Measurements from ENCODE around the gene KRTAP4-7. TPM values are rescaled to one million over a fixed set of nuclear protein-coding genes. Genes with fewer than 3 reads are reported as not detected.
"Not testable (repeated sequence)": the region's sequence is repeated elsewhere in the genome, so short reads cannot be mapped to it uniquely, and the experiment has no call there.

Gene KRTAP4-7
- total RNA-seq, 1 donor from 2014 or later, result not detected

GRCh38 chr17:41063449-41063848, 20.5 kb upstream of the KRTAP4-7 start:
- TF ChIP-seq CTCF (IDR thresholded peaks at IDR 0.05; ENCODE audit: partially characterized antibody, unreplicated experiment), result no peak
- Mint-ChIP-seq H3K4me1 (ENCODE audit: low read depth, unreplicated experiment) (no peaks in the 10 kb centered on the region), H3K27me3 (ENCODE audit: unreplicated experiment) (no peaks in the 10 kb centered on the region), H3K4me3 (ENCODE audit: unreplicated experiment) (no peak overlapping the region), H3K36me3 (ENCODE audit: unreplicated experiment) (peaks cover 5% of the 10 kb centered on the region), H3K27ac (ENCODE audit: unreplicated experiment) (no peak overlapping the region), H3K9me3 (ENCODE audit: unreplicated experiment) (peaks cover 2% of the 10 kb centered on the region)
- DNase-seq, result no peak

GRCh38 chr17:41064301-41064700, 19.6 kb upstream of the KRTAP4-7 start:
- Mint-ChIP-seq H3K27ac (ENCODE audit: unreplicated experiment) (no peak overlapping the region), H3K4me1 (ENCODE audit: low read depth, unreplicated experiment) (no peaks in the 10 kb centered on the region), H3K9me3 (ENCODE audit: unreplicated experiment) (peaks cover 2% of the 10 kb centered on the region), H3K4me3 (ENCODE audit: unreplicated experiment) (no peak overlapping the region), H3K27me3 (ENCODE audit: unreplicated experiment) (no peaks in the 10 kb centered on the region), H3K36me3 (ENCODE audit: unreplicated experiment) (peaks cover 5% of the 10 kb centered on the region)
- DNase-seq, result no peak
- TF ChIP-seq CTCF (IDR thresholded peaks at IDR 0.05; ENCODE audit: partially characterized antibody, unreplicated experiment), result no peak

GRCh38 chr17:41065016-41065689, 18.8 kb upstream of the KRTAP4-7 start:
- H3K4me1 Mint-ChIP-seq (ENCODE audit: low read depth, unreplicated experiment); H3K27me3 Mint-ChIP-seq (ENCODE audit: unreplicated experiment); H3K4me3 Mint-ChIP-seq (ENCODE audit: unreplicated experiment); H3K9me3 Mint-ChIP-seq (ENCODE audit: unreplicated experiment); H3K36me3 Mint-ChIP-seq (ENCODE audit: unreplicated experiment); DNase-seq; H3K27ac Mint-ChIP-seq (ENCODE audit: unreplicated experiment): not testable (repeated sequence)

GRCh38 chr17:41065829-41066624, 17.9 kb upstream of the KRTAP4-7 start, which contains the start of gene KRTAP2-4:
TSS of gene KRTAP2-4 (minus strand) at chr17:41065879. CDS start at chr17:41065845, 34 bp downstream.
- no peak for DNase-seq
- peaks cover 2% of the 10 kb centered on the region for H3K9me3 Mint-ChIP-seq (ENCODE audit: unreplicated experiment)
- no peak within 1 kb of the TSS for H3K27ac Mint-ChIP-seq (ENCODE audit: unreplicated experiment)
- H3K4me3 Mint-ChIP-seq (ENCODE audit: unreplicated experiment), result no peak within 1 kb of the TSS
- TF ChIP-seq CTCF (IDR thresholded peaks at IDR 0.05; ENCODE audit: partially characterized antibody, unreplicated experiment), result no peak
- no peaks in the 10 kb centered on the region for H3K27me3 Mint-ChIP-seq (ENCODE audit: unreplicated experiment)
- peaks cover 5% of the 10 kb centered on the region for H3K4me1 Mint-ChIP-seq (ENCODE audit: low read depth, unreplicated experiment)
- peaks cover 5% of the 10 kb centered on the region for H3K36me3 Mint-ChIP-seq (ENCODE audit: unreplicated experiment)

- Mint-ChIP-seq H3K36me3 (ENCODE audit: unreplicated experiment) (peaks cover 11% of the 10 kb centered on the region), H3K27ac (ENCODE audit: unreplicated experiment) (no peak overlapping the region), H3K27me3 (ENCODE audit: unreplicated experiment) (peaks cover 7% of the 10 kb centered on the region), H3K4me3 (ENCODE audit: unreplicated experiment) (no peak overlapping the region), H3K4me1 (ENCODE audit: low read depth, unreplicated experiment) (peaks cover 5% of the 10 kb centered on the region), H3K9me3 (ENCODE audit: unreplicated experiment) (peaks cover 9% of the 10 kb centered on the region)
- TF ChIP-seq CTCF (IDR thresholded peaks at IDR 0.05; ENCODE audit: partially characterized antibody, unreplicated experiment), result no peak
- DNase-seq, result no peak
Observed at GRCh38 chr17:41067281-41067680, 16.7 kb upstream of the KRTAP4-7 start.
